ENCODE results near the gene BICRA. TPM values are rescaled to one million over a fixed set of nuclear protein-coding genes. Genes with fewer than 3 reads are reported as not detected.

The BICRA gene
- total RNA-seq (10 to 100 TPM; 13.8 to 15.5 TPM), polyA plus RNA-seq (ENCODE audit: insufficient read length in 6 of 6) (10 to 100 TPM; 13.9 to 18.8 (median 15.7) TPM)
- long read RNA-seq, donor 1, transcript BICRA-203 (1 exons, 3,312 nt) = major isoform, 20 of 20 reads
- long read RNA-seq, donor 1, partial matches to known transcripts = 0 of 20 reads
- long read RNA-seq, donor 1, other reads (novel, unspliced or antisense) = 0 of 20 reads
- long read RNA-seq, donor 2, transcript BICRA-202 (6 exons, 532 nt) = minor isoform, 5 of 33 reads
- long read RNA-seq, donor 2, transcript BICRA-203 (1 exons, 3,312 nt) = major isoform, 28 of 33 reads
- long read RNA-seq, donor 2, partial matches to known transcripts = 0 of 33 reads
- long read RNA-seq, donor 2, other reads (novel, unspliced or antisense) = 0 of 33 reads
- long read RNA-seq, donor 3, transcript BICRA-203 (1 exons, 3,312 nt) = major isoform, 9 of 9 reads
- long read RNA-seq, donor 3, partial matches to known transcripts = 0 of 9 reads
- long read RNA-seq, donor 3, other reads (novel, unspliced or antisense) = 0 of 9 reads
- long read RNA-seq, donor 4 = 0 reads
- long read RNA-seq, donor 5, transcript BICRA-203 (1 exons, 3,312 nt) = major isoform, 22 of 25 reads
- long read RNA-seq, donor 5, partial matches to known transcripts = 0 of 25 reads
- long read RNA-seq, donor 5, other reads (novel, unspliced or antisense) = 0 of 25 reads
- long read RNA-seq, donor 6, transcript BICRA-203 (1 exons, 3,312 nt) = major isoform, 14 of 15 reads
- long read RNA-seq, donor 6, partial matches to known transcripts = 0 of 15 reads
- long read RNA-seq, donor 6, other reads (novel, unspliced or antisense) = 0 of 15 reads
- long read RNA-seq, donor 7, transcript BICRA-203 (1 exons, 3,312 nt) = major isoform, 5 of 6 reads
- long read RNA-seq, donor 7, partial matches to known transcripts = 0 of 6 reads
- long read RNA-seq, donor 7, other reads (novel, unspliced or antisense) = 0 of 6 reads
- long read RNA-seq, donor 8, transcript BICRA-203 (1 exons, 3,312 nt) = major isoform, 22 of 25 reads
- long read RNA-seq, donor 8, partial matches to known transcripts = 0 of 25 reads
- long read RNA-seq, donor 8, other reads (novel, unspliced or antisense) = 0 of 25 reads
- long read RNA-seq, donor 9, partial matches to known transcripts = 0 of 1 reads
- long read RNA-seq, donor 9, other reads (novel, unspliced or antisense) = 0 of 1 reads
- long read RNA-seq, donor 10 = 0 reads
- long read RNA-seq, donor 11 = 0 reads
- long read RNA-seq, donor 12, transcript BICRA-203 (1 exons, 3,312 nt) = major isoform, 13 of 15 reads
- long read RNA-seq, donor 12, partial matches to known transcripts = 0 of 15 reads
- long read RNA-seq, donor 12, other reads (novel, unspliced or antisense) = 0 of 15 reads

GRCh38 chr19:47608969-47609905 lies at the start of gene BICRA:
BICRA (plus strand) TSS chr19:47609134; CDS start chr19:47673575, 64,441 bp downstream.
- peak; percentile 68 for ATAC-seq
- H3K4me1 ChIP-seq = peaks cover 7 to 49% of the 10 kb centered on the region in 2 donors
- H3K36me3 ChIP-seq = peaks cover 0 to 5% of the 10 kb centered on the region in 2 donors
- no peak for TF ChIP-seq CTCF (IDR thresholded peaks at IDR 0.05)
- intact Hi-C loops (cut with DNase I) = loop anchor here in 1 of 2 donors (10.0 kb wide), 1 partner anchor 86 kb away; no protein-coding TSS in a partner anchor
- peak within 1 kb of the TSS; percentile 96 to 100 for H3K4me3 ChIP-seq
- no peaks in the 10 kb centered on the region for H3K27me3 ChIP-seq
- H3K9me3 ChIP-seq = no peaks in the 10 kb centered on the region
- H3K27ac ChIP-seq = peak within 1 kb of the TSS; percentile 94 to 95
- peak; percentile 79 to 95 (median 86) for DNase-seq

DNA sequence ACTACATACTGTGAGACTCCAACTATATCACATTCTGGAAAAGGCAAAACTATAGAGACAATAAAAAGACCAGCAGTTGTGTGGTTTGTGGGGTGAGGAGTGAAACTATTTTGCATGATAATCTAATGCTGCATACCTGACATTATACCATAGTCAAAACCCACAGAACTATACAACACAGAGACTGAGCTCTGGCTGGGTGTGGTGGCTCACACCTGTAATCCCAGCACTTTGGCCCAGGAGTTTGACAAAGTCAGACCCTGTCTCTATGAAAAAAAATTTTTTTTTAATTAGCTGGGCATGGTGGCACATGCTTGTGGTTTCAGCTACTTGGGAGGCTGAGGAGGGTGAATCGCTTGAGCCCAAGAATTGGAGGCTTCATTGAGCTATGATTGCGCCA lies 47.9 kb upstream of the BICRA start:
- no peak overlapping the region for H3K4me3 ChIP-seq
- DNase-seq (no peak), ATAC-seq (no peak)
- H3K27me3 ChIP-seq = no peaks in the 10 kb centered on the region
- TF ChIP-seq CTCF (IDR thresholded peaks at IDR 0.05) = no peak
- H3K9me3 ChIP-seq = no peaks in the 10 kb centered on the region
- H3K27ac ChIP-seq = no peak overlapping the region
- intact Hi-C loops (cut with DNase I) = no loop called here
- H3K36me3 ChIP-seq = no peaks in the 10 kb centered on the region
- H3K4me1 ChIP-seq = no peaks in the 10 kb centered on the region

DNA sequence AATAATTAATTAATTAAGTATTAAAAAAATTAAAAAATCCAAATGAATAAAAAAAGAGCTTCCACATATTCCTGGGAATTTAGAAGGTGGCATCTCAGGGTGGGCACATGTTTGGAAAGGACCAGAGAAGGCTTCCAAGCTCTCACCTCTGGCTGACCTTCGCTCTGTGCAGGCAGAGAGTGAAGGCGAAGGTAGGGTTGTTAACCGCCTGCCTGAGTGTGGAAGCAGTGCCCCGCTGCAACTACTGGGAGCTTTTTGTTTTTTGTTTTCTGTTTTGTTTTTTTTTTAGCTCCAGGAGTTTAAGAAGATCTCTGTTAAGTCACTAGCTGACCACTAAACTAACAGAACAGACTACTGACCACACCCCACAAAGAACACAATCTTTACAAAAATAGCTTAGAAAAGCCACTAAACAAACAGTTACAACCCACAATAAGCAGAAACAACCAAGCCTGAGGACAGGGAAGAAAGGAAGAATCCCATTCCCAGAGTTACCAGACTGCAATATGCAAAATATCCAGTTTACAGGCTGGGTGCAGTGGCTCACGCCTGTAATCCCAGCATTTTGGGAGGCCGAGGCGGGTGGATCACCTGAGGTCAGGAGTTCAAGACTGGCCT lies 47.4 kb upstream of the BICRA start:
- Histone ChIP-seq H3K4me3 (no peak overlapping the region), H3K36me3 (no peaks in the 10 kb centered on the region), H3K4me1 (no peaks in the 10 kb centered on the region), H3K9me3 (no peaks in the 10 kb centered on the region), H3K27ac (no peak overlapping the region), H3K27me3 (no peaks in the 10 kb centered on the region)
- ATAC-seq (no peak), DNase-seq (peak in 1 of 4 donors; percentile 9)
- intact Hi-C loops (cut with DNase I) = no loop called here
- TF ChIP-seq CTCF (IDR thresholded peaks at IDR 0.05) = no peak

GRCh38 chr19:47564081-47564480 lies 44.9 kb upstream of the BICRA start:
- no peaks in the 10 kb centered on the region for H3K36me3 ChIP-seq
- DNase-seq (no peak), ATAC-seq (no peak)
- H3K27ac ChIP-seq = no peak overlapping the region
- intact Hi-C loops (cut with DNase I) = no loop called here
- H3K4me3 ChIP-seq = no peak overlapping the region
- no peak for TF ChIP-seq CTCF (IDR thresholded peaks at IDR 0.05)
- no peaks in the 10 kb centered on the region for H3K9me3 ChIP-seq
- no peaks in the 10 kb centered on the region for H3K27me3 ChIP-seq
- H3K4me1 ChIP-seq = no peaks in the 10 kb centered on the region

All from left lung (tissue), 14 donors.